ENCODE results near the gene NHERF1.

NHERF1 gene

DNA sequence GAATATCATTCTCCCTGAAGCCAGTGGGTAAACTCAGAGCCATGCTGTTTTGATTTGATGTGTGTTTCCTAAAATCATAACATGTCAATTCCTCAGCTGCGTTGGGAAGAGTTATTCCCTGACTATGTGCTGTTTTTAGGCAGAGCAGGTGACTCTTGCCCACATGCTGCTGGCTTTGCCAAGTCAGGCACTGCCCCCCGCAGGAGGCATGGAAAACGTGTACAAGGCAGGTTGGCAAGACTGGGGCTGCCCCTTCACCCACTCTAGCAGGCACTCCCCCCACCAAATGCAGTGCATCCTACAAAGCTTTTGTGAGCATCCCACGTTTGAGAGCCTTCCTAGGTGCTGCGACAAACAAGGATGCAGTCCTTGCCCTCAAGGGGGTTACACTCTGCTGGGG is 66.0 kb downstream of the NHERF1 start:
- ChIA-PET POLR2A (no interaction called here), CTCF (interaction anchor here (0.9 to 5.9 kb wide), 4 partner anchors 9 to 160 kb away, joined by 3 to 38 read pairs (median 4); no protein-coding TSS in a partner anchor)
- no peak overlapping the region for H3K27ac ChIP-seq (ENCODE audit: extremely low read depth, low read depth, low read length)
- H3K9me3 ChIP-seq (ENCODE audit: control insufficient read depth, insufficient read depth, low read depth, low read length) = no peaks in the 10 kb centered on the region
- H3K36me3 ChIP-seq (ENCODE audit: control insufficient read depth in 2 of 2, insufficient read depth in 1 of 2, low read length in 2 of 2) = peaks cover 0 to 33% of the 10 kb centered on the region in 2 experiments; a peak in 2 of 3 replicates
- no peak for TF ChIP-seq ZNF529 (tag by site-specific recombination; IDR thresholded peaks at IDR 0.05; ENCODE audit: insufficient replicate concordance)
- TF ChIP-seq ZNF211 (tag by site-specific recombination; IDR thresholded peaks at IDR 0.05; ENCODE audit: low read depth) = no peak
- TF ChIP-seq ZNF157 (tag by site-specific recombination; IDR thresholded peaks at IDR 0.05) = no peak
- TF ChIP-seq, protein P1, sequence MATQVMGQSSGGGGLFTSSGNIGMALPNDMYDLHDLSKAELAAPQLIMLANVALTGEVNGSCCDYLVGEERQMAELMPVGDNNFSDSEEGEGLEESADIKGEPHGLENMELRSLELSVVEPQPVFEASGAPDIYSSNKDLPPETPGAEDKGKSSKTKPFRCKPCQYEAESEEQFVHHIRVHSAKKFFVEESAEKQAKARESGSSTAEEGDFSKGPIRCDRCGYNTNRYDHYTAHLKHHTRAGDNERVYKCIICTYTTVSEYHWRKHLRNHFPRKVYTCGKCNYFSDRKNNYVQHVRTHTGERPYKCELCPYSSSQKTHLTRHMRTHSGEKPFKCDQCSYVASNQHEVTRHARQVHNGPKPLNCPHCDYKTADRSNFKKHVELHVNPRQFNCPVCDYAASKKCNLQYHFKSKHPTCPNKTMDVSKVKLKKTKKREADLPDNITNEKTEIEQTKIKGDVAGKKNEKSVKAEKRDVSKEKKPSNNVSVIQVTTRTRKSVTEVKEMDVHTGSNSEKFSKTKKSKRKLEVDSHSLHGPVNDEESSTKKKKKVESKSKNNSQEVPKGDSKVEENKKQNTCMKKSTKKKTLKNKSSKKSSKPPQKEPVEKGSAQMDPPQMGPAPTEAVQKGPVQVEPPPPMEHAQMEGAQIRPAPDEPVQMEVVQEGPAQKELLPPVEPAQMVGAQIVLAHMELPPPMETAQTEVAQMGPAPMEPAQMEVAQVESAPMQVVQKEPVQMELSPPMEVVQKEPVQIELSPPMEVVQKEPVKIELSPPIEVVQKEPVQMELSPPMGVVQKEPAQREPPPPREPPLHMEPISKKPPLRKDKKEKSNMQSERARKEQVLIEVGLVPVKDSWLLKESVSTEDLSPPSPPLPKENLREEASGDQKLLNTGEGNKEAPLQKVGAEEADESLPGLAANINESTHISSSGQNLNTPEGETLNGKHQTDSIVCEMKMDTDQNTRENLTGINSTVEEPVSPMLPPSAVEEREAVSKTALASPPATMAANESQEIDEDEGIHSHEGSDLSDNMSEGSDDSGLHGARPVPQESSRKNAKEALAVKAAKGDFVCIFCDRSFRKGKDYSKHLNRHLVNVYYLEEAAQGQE (tag by site-specific recombination; IDR thresholded peaks at IDR 0.05) = no peak
- TF ChIP-seq ZNF362 (tag by site-specific recombination; IDR thresholded peaks at IDR 0.05) = no peak
- no peak for TF ChIP-seq ZNF2 (tag by site-specific recombination; IDR thresholded peaks at IDR 0.05)
- TF ChIP-seq, protein P2, sequence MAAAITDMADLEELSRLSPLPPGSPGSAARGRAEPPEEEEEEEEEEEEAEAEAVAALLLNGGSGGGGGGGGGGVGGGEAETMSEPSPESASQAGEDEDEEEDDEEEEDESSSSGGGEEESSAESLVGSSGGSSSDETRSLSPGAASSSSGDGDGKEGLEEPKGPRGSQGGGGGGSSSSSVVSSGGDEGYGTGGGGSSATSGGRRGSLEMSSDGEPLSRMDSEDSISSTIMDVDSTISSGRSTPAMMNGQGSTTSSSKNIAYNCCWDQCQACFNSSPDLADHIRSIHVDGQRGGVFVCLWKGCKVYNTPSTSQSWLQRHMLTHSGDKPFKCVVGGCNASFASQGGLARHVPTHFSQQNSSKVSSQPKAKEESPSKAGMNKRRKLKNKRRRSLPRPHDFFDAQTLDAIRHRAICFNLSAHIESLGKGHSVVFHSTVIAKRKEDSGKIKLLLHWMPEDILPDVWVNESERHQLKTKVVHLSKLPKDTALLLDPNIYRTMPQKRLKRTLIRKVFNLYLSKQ (tag by site-specific recombination; IDR thresholded peaks at IDR 0.05; ENCODE audit: borderline replicate concordance) = no peak
- no peak for TF ChIP-seq ZFP37 (tag by site-specific recombination; IDR thresholded peaks at IDR 0.05)
- TF ChIP-seq PRDM1 (tag by site-specific recombination; IDR thresholded peaks at IDR 0.05) = no peak
- no peak for TF ChIP-seq ZNF341 (tag by site-specific recombination; IDR thresholded peaks at IDR 0.05; ENCODE audit: low read depth)
- TF ChIP-seq ZNF654 (tag by site-specific recombination; IDR thresholded peaks at IDR 0.05; ENCODE audit: low read depth) = no peak
- no peak for TF ChIP-seq SCRT2 (tag by site-specific recombination; IDR thresholded peaks at IDR 0.05)
- no peak for TF ChIP-seq ZBTB1 (tag by site-specific recombination; IDR thresholded peaks at IDR 0.05)
- TF ChIP-seq, protein P3, sequence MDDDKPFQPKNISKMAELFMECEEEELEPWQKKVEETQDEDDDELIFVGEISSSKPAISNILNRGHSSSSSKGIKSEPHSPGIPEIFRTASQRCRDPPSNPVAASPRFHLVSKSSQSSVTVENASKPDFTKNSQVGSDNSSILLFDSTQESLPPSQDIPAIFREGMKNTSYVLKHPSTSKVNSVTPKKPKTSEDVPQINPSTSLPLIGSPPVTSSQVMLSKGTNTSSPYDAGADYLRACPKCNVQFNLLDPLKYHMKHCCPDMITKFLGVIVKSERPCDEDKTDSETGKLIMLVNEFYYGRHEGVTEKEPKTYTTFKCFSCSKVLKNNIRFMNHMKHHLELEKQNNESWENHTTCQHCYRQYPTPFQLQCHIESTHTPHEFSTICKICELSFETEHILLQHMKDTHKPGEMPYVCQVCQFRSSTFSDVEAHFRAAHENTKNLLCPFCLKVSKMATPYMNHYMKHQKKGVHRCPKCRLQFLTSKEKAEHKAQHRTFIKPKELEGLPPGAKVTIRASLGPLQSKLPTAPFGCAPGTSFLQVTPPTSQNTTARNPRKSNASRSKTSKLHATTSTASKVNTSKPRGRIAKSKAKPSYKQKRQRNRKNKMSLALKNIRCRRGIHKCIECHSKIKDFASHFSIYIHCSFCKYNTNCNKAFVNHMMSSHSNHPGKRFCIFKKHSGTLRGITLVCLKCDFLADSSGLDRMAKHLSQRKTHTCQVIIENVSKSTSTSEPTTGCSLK (tag by site-specific recombination; IDR thresholded peaks at IDR 0.05) = no peak
- H3K4me1 ChIP-seq (ENCODE audit: control insufficient read depth, insufficient read depth, low read length) = no peaks in the 10 kb centered on the region
- no peak overlapping the region for H3K4me3 ChIP-seq (ENCODE audit: low read depth, low read length)

- Histone ChIP-seq H3K4me1 (ENCODE audit: control insufficient read depth, insufficient read depth, low read length) (no peaks in the 10 kb centered on the region), H3K9me3 (ENCODE audit: control insufficient read depth, insufficient read depth, low read depth, low read length) (no peaks in the 10 kb centered on the region), H3K27ac (ENCODE audit: extremely low read depth, low read depth, low read length) (no peak overlapping the region), H3K4me3 (ENCODE audit: low read depth, low read length) (no peak overlapping the region), H3K36me3 (ENCODE audit: control insufficient read depth in 2 of 2, insufficient read depth in 1 of 2, low read length in 2 of 2) (peaks cover 0 to 37% of the 10 kb centered on the region in 2 experiments; a peak in 2 of 3 replicates)
- TF ChIP-seq WT1 (tag by site-specific recombination; IDR thresholded peaks at IDR 0.05) = no peak
- no peak for TF ChIP-seq MZF1 (tag by site-specific recombination; IDR thresholded peaks at IDR 0.05; ENCODE audit: borderline replicate concordance)
- TF ChIP-seq GFI1B (tag by site-specific recombination; IDR thresholded peaks at IDR 0.05) = no peak
- no peak for TF ChIP-seq SALL2 (tag by site-specific recombination; IDR thresholded peaks at IDR 0.05; ENCODE audit: borderline replicate concordance)
- no peak for TF ChIP-seq ZNF404 (tag by site-specific recombination; IDR thresholded peaks at IDR 0.05)
- TF ChIP-seq MYNN (tag by site-specific recombination; IDR thresholded peaks at IDR 0.05; ENCODE audit: borderline replicate concordance) = no peak
- no peak for TF ChIP-seq ZNF202 (tag by site-specific recombination; IDR thresholded peaks at IDR 0.05; ENCODE audit: borderline replicate concordance)
- TF ChIP-seq ZNF19 (tag by site-specific recombination; IDR thresholded peaks at IDR 0.05; ENCODE audit: low read depth) = no peak
- no peak for TF ChIP-seq ZNF654 (tag by site-specific recombination; IDR thresholded peaks at IDR 0.05; ENCODE audit: low read depth)
- TF ChIP-seq ZNF280D (tag by site-specific recombination; IDR thresholded peaks at IDR 0.05) = no peak
- no peak for TF ChIP-seq PRDM1 (tag by site-specific recombination; IDR thresholded peaks at IDR 0.05)
- no peak for TF ChIP-seq ZNF621 (tag by site-specific recombination; IDR thresholded peaks at IDR 0.05)
- ChIA-PET POLR2A (no interaction called here), CTCF (interaction anchor here (0.5 to 5.9 kb wide), 4 partner anchors 10 to 609 kb away, joined by 3 to 38 read pairs (median 4); no protein-coding TSS in a partner anchor)
Measured at GRCh38 chr17:74815067-74815466, 66.6 kb downstream of the NHERF1 start.
